NCI-H2029 treated with DMSO at 0.1 percent for 48 hours (cell line): ENCODE results near the gene GLIS1.
"Not testable (repeated sequence)": the region's sequence is repeated elsewhere in the genome, so short reads cannot be mapped to it uniquely, and the experiment has no call there.

Experiments
- DNase-seq: peaks from one replicate; lab custom pipeline; 2025; lab: John Stamatoyannopoulos, UW

The GLIS1 gene

DNA sequence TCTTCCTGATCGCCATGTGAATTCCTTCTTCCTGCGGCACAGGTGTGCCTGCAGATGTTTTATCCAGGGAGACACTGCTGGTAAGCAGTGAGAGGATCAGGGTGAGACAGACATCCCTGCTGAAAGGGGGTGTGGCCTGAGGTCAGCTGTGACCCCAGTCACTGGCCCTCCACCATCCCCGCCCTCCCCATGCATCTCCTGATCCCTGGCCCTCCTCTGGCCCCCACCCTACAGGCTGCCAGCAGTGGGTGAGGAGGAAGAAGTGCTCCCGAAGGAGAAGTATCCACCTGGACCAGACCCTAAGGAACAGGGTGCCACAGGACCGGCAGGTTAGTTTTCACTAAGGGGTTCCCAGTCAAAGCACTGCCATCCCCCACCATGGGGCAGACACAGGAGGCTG lies 85.3 kb downstream of the GLIS1 start:
- no peak for DNase-seq

DNA sequence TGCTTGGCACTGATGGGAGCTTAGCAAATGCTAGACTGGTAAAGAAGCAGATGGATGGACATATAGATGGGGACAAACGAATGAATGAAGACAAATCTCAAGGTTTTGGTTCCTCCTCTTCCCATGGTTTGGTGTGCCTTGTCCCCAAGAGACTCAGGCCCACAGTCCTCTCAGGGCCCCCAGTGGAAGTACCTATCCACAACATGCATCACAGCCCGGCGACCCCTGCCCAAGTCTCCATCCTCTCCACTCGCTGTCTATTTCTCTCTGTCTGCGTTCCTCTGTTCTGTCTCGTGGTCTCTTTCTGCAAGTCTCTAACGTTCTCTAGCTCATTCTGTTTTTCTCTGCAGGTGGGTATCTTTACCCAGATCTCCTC lies 85.8 kb downstream of the GLIS1 start:
- DNase-seq: no peak

DNA sequence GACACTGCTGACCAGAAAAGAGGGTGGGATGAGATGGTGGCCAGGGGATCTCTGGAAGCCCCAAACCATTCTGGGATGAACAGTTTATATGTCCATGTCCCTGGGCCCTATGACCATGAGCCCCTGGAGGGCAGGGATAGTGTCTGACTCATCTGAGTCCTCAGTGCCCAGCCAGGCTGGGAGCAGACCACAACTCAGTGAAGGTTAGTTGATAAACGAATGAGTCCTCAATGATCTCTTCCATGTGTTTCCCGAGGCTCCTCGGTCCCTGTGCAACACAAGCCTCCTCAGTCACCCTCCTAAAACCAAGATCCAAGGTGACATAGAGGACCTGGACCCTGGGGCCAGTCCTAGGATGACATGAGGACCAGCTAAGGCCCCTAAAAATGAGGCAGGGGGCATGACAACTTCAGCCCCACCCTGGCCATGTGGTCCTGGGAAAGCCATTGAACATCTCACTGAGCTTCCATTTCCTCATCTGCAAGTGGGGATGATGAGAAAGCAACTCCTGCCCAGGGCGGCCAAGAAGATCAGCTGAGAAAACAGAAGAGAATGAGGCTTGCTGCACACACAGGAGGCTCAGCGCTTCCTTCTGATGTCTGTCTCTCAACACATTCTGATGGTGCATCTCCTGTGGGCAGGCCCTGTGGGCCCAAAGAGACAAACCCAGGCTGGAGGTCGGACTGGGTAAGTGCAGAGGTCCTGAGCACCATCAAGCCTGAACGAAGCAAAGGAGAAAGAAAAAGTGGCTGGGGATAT lies 86.3 kb downstream of the GLIS1 start:
- DNase-seq: no peak

DNA sequence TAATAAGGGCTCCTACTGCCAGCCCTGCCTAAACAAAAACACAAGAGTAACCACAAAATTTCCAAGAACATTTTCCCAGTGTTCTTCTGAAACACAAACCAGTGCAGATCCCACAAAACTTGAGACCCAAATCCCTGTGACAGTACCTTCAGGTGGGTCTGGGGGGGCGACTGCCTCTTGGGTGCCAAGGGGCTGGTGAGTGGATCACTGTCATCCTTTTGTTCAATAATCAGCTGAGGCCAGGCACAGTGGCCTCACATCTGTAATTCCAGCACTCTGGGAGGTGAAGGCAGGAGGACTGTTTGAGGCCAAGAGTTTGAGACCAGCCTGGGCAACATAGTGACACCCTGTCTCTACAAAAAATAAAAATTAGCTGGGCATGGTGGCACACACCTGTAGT lies 87.6 kb downstream of the GLIS1 start:
- no peak for DNase-seq

DNA sequence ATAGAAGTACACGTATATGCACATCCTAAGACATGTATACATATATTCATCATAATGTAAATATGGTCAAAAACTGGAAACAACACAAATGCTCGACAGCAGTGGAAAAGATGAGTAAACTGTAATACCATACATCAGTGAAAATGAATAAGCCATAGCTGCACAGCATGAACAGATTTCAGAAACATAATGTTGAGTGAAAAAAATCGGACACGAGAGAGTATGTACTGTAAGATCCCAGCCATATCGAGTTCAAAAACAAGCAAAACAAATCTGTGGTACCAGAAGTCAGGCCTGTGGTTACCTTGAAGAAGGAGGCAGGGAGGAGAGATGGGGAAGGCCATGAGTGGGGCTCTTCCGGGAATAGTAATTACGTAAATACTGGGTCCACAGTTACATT lies 90.4 kb downstream of the GLIS1 start:
- no peak for DNase-seq

DNA sequence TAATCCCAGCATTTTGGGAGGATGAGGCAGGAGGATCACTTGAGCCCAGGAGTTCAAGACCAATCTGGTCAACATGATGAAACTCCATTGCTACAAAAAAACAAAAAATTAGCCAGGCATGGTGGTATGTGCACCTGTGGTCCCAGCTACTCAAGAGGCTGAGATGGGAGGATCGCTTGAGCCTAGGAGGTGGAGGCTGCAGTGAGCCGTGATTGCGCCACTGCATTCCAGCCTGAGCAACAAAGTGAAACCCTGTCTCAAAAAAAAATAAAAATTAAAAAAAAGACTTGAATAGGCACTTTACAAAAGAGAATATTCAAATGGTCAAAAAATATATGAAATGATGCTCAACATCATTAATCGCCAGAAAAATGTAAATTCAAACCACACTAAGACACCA lies 91.0 kb downstream of the GLIS1 start:
- DNase-seq: not testable (repeated sequence)

DNA sequence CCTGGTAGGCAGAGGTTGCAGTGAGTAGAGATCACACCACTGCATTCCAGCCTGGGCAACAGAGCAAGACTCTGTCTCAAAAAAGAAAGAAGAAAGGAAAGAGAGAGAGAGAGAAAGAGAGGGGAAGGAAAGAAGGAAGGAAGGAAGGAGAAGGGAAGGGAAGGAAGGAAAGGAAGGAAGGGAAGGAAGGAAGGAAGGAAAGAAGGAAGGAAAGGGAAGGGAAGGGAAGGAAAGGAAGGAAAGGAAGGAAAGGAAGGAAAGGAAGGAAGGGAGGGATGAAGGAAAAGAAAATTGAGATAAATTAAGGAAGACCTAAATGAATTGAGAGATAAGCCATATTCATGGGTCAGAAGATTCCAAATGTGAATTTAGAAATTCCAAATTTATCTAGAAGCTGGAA lies 92.2 kb downstream of the GLIS1 start:
- no peak for DNase-seq

DNA sequence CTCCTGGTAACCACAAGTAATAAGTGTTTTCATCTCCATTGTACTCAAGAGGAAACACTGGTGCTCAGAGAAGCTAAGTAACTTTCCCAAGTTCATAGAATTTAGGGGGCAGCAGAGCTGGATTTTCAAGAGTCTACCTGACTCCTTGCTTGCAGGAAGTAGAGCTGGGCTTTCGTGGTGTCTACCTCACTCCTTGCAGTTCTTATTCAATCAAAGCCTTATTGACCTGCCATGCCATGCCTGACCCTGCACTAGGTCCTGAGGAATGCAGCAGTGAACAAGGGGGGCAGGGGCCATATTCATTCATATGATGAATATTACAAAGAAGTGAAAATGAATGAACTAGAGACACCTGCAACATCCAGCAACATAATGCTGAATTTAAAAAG lies 93.3 kb downstream of the GLIS1 start:
- DNase-seq: no peak

DNA sequence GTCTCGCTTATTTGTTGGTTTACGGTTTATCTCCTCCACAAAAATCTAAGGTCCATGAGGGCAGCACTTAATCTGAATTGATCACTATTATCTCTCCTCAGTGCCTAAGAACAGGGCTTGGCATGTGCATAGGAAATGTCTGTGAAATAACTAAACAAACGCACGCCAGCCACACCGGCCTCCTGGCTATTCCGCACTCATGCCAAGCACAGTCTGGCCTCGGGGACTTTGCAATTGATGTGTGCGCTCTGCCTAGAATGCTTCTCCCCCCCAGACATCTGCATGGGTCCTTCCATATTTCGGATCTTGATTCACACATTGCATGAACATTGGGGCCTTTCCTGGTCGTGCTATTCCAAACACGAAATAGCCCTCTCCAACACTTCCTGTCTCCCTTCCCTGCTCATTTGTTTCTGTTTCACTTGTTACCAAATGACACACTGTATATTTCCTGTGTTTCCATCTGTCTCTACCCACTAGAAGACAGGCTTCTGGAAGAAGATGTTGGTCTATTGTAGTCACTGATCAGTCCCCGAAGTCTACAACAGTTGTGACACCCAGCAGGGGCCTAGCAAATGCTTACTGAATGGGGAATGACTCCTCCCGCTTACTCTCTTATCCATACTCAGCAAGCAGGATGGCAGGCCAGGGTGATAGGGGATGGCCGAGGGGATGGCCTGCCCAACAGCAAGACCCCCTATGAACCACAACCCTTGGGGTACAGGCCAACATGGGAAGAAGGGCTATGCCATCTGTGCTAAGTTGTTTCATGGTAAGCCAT lies 93.9 kb downstream of the GLIS1 start:
- no peak for DNase-seq

DNA sequence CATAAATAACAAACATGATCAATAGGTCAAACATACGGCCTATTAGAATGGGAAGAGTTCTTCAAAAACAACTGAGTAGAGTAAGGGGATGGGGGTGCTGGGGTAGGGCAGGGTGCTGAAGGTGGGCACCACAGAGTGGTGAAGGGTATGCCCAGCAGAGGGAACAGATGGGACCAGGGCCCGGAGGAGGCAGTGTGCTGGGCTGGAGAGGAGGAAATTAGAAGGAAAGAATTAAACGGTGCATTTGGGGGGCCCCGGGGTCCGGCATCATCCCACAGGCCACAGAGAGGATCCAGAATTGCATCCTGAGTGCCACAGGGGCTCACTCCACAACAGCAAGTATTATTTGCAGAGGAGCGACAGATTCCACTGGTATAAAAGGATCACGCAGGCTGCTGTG lies 94.5 kb downstream of the GLIS1 start:
- no peak for DNase-seq

DNA sequence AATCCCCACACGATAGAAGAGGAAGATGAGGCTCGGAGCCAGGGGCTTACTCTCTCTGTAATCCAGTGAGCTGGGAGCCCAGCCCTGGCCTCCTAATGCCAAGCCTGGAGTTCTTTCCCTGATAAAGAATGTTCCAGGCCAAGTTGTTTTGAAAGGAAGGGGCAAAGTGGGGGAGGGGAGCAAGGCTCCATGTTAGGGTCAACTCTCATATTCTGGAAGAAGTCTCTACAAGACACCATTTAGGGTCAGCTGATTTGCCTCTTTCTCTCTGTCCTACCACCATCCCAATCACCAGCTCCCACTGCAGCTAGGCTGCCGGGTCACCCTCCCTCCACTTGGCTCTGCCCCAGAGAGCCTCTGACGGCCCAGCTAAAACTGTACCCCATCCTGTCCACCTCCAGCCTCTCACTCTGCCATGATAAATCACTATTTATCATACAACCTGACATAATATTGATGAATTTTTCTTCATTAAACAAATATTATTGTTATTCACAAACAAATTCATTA lies 95.0 kb downstream of the GLIS1 start:
- DNase-seq: no peak

DNA sequence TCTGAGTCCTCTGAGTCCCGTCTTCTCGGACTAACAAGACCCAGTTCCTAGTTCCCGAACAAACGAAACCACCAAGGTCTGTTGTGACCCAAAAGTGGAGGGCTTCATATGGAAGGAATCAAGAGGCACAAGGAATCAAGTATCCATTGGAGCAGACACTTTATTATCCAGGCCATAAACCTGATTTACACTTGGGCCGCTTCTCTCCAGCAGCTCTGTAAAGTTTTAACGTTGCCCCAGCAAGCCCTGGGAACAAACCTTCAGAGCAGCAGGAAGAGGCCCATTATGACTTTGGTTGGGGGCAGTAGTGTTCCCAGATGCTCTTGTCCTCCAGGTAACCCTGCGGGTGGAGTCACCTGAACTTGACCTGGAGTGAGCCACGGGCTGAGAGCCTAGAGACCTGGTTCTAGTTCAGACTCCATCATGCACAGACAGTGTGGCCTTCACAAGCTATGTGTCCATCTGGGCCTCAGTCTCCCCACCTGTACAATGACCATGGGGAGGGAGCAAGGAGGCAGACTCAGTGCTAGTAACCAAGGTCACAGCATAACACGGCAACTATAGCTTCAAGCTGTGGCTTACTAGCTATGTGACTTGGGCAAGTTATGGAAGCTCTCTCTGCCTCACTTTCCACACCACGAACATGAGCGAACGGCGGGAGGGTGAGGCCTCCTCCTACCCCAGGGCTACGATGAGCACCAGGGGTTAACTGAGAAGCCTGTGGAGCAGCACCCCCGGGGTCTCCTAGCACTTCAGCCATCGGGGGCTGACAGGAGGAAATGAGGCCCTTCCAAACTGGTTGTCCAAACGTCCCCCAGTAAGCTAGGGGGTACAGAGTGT lies 95.7 kb downstream of the GLIS1 start:
- DNase-seq: no peak

DNA sequence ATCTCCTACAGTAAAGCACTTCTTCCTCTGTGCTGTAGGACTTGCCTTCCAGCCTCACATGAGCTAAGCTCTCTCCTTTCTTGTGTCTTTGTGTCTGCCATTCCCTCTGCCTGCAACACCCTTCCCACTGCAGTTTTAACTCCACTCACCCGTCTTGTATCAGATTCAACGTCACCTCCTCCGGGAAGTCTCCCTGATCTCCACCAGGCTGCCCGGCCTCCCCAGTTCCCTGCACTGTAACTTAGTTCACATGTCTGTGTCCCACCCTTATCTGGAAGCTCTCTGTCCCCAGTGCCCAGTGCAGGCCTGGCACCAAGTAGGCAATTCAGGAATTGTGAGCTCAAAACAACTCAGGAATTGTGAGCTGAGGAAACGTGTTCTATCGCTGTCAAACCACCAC lies 96.4 kb downstream of the GLIS1 start:
- no peak for DNase-seq

DNA sequence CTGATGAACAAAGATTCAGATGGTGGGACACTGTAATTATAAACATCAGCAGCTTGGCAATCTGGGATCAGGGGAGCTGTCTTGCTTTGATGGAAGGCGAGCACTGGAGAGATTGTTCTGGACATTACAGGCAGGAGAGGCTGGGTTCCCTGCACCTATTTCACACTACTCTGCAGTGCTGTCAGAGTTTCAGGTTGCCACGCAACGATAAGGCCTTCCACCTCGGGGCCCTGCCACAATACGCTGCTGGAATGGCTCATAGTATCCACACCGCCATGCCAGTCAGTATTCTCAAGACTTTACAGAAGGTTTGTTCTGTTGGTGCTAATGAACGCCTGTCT lies 96.8 kb downstream of the GLIS1 start:
- no peak for DNase-seq

DNA sequence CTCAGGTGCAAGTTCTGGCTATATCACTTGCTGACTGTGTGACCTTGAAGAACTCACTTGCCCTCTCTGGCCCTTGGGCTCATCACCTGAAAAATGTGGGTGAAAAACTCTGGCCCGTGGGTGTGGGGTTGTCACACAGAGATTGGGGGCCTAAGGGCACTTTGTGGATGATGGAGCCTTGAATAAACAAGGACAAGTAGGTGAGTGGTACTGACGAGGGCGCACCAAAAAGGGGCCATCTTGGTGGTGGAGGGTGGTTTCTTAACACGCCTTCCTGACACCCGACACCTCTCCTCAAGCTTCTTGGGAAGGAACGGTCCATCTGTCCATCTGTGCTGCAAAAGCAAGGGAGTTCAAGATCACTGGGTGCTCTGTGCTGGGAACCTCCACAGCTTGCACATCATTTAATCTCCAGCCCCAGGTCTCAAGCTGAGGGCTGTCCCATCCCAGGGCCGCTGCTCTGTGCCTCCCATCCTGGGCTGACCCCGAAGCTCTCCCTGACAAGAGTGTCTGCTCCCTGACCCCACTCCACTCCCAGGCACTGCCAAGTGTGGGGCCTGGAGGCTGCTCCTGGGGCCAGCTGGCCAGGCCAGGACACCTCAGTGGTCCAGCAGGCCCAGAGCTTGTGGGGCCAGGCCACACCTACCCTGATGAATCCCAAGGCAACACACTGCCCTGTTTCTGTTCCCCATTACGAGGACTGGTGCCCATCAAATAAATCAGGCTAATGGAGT lies 97.3 kb downstream of the GLIS1 start:
- no peak for DNase-seq

DNA sequence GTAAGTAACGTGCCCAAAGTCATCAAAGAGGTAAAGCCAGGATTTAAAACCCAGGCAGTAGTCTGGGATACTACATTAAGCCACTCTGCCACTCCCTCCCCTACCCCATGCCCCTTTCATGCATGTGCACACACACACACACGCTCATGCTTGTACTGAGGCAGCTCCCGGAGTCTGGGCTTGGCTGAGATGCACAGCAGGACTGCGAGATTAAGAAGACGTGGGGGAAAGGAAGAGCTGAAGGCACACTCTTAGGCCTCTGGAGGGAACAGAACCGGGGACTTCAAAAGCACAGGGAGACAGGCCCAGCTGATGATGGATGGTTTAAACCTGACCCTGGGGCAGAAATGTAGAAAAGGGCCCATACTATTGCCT lies 98.3 kb downstream of the GLIS1 start:
- no peak for DNase-seq

DNA sequence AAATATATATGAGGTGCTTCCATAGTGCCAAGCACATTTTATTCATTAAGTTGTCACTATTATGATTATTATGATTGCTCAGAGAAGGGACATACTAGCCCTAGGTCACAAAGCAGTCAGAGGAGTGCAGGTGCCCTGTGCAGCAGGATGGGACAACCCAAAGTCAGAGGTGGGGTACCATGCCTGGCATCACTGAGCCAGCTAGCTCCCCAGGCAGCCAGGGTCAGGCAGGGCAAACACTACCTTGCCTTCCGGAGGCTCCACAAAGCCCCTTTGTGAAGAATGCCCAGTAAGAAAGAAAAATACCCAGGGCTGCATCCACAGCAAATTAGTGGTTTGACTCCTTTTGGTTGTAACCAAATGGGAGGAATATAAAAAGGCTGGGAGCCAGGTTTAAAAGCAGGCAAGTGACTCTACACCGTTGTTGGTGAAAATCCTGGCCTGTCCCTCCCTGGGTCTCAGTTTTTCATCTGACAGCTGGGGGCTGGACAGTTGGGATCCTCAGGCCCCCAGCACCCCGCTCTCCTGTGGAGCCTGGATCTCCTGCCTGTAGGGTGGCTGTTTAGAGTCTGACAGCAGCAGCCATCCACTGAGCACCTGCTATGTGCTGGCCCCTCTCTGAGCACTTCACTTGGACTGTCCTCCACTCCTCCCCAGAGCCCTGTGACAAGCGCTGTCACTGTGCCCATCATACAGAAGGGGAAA lies 98.8 kb downstream of the GLIS1 start:
- DNase-seq: no peak

DNA sequence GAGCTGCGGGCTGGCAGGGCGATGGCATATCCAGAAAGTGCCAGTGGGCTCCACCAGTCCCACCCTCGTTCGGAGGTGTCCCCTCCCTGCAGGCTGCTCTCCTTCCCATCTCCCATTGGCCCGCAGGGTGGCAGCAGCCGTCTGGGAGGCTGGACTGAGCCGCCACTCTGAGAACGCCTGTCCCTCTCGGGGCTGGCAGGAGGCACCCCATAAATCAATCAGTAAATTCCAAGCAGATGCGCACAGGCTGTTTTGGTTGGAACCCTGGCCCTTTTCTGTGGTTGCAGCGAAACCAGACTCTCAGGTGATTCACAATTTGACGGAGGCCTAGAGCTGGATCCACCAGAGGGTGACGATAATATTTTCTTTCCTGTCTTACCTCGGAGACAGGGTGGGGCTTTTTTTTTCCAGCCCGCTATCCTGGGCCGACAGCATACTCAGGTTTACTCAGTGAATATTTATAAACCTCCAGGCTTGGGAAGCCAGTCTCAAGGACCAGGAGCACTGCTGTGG lies 99.7 kb downstream of the GLIS1 start:
- DNase-seq: no peak

DNA sequence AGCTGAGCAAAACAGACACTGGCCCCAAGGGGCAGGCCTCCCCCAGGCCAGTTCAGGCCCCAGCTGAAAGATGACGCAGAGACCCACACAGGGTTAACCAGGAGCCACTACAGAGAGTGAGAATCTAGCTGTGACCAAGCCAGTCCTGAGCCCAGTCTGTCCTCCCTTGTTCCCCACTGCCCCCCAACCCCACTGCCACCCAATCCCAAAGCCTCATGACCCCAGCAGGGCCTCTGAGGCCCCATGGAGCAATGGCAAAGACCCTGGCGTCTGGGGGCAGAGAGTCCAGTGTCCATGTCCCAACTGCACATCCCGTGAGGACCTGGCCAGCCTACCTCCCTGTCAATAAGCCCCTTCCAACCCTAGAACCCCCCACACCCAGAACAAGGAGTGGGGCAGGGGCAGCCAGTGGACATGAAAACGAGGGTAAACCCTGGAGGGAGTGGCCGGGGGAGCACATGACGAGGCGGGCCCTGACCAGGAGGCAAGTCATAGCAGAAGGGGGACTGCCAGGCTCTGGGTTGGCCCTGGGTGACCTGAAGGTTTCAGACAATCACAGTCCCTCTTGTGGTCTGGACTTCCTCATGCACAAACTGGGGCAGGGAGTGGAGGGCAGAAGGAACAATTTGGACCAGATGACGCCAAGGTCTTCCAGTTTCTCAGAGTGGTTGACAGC lies 100.5 kb downstream of the GLIS1 start:
- no peak for DNase-seq

DNA sequence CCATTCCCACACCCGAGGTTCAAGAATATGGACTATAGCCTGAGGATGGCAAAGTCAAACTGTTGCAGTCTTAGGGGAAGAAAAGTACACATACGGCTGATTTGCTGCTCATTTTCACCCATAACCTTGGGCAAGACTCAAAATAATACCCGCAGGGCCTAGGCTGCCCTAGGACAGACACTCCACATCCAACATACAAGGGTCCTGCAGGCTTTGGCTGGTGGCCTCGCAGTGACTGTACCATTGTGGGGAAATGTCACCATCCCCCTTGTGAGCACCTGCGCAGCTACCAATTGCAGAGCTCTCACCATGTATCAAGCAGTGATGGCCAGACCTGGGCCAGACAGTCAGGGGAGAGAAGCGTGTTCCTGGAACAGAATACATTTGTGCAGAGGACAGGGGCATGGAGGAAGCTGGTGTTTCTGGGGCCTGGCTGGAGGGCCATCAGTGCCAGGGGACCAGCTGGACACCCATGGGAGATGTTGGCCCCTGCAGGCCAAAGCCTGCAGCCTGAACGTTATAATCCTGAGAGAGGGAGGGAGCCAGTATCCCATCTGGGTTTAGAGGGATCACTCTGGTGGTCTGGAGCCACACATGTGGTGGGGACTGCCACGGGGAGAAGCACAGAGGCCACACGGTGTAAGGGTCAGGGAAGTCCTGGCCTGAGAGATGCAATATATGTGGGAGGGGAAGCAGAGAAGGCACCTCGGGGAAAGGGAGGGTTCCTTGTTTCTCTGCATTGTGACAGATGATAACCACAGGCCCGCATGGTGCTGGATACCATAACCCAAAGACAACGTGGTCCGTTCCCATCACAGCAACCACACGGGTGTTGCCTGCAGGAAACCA lies 101.2 kb downstream of the GLIS1 start:
- DNase-seq: no peak
